GM18870 (cell line): ENCODE data around the gene B4GALT7.
A peak's percentile ranks its signal among the peaks of the same experiment; 100 is the strongest.

Experiments
- ATAC-seq: cut with Tn5 transposase; IDR thresholded peaks from one replicate; pipeline ENCODE4 v1.9.1; 2021; ENCODE audit warnings: moderate library complexity; ENCODE audit not compliant: unreplicated experiment

Gene B4GALT7

GRCh38 chr5:177593511-177593910 lies 6.4 kb upstream of the B4GALT7 start:
- ATAC-seq = no peak

- no peak for ATAC-seq
Measured at GRCh38 chr5:177594071-177594470, 5.9 kb upstream of the B4GALT7 start.

- ATAC-seq = no peak
Measured at GRCh38 chr5:177595026-177595585, 4.8 kb upstream of the B4GALT7 start.

DNA sequence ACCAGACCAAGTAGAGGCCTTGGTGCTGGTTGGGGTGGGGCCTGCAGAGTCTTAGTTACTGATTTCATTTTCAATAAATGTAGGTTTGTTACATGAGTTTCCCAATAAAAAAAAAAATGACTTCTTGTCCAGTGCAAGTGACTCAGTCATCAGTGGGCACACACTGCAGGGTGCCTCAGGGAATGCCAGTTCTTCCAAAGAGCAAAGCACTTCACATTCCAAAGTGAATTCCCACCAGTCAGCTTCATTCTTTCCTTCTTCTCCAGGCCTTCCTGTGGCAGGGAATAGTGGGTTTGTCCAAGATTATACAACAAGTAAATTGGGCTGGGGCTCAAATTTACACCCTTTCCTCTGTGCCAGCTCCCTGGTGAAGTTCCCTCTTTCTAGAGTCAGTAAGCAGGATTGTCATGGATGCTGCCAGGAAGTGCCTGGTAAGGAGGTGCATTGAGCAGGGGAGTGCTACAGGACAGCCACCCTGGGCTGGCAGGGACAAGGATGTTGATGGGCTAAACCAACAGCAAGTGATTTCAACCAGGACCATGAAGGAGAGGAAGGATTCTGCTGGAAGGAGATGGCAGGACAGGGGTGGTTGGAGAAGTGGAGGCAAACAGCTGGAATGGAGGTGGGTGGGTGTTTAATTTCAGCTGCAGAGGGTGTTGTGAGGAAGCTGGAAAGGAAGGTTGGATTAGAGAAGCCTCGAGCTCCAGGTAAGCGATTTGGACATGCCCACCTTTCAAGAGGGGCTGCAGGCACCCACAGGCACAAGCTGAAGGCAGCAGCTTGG lies 3.7 kb upstream of the B4GALT7 start:
- ATAC-seq = no peak

DNA sequence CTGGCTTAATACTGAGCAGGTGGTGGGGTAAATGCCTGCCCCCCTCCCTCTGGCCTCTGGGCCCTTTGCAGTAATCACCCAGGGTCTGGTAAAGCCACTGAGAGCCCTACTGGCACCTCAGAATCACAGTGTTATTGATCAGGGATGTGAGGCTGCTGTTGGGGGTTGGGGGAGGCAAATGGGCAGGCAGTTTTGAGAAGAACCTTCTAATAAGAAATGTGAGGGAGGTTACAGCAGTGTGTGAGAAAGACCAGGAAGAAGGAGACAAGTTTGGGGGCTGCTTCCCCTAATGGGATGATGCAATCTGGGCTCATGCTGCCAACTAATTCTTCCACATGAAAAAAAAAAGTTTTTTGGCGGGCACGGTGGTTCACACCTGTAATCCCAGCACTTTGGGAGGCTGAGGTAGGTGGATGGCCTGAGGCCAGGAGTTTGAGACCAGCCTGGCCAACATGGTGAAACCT lies 3.1 kb upstream of the B4GALT7 start:
- no peak for ATAC-seq

DNA sequence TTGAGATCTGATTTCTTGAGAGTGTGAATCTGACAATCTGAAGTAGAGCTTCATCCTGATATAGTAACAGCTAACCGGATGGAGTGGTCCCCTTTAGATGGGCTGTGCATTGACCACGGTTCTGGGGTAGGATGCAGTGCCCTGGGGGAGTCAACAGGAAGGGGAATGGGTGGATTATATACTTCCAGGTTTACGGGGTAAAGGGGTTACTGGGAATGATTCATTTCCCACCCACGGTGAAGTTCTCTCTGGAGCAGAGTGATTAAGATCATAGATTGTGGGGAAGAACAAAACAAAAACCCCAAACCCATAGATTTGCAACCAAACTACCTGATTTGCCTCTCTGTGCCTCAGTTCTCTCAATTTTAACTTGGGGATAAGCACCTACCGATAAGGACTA lies 1.5 kb upstream of the B4GALT7 start:
- no peak for ATAC-seq

GRCh38 chr5:177600508-177601018 lies 631 bp downstream of the B4GALT7 start:
- peak; percentile 20 for ATAC-seq

DNA sequence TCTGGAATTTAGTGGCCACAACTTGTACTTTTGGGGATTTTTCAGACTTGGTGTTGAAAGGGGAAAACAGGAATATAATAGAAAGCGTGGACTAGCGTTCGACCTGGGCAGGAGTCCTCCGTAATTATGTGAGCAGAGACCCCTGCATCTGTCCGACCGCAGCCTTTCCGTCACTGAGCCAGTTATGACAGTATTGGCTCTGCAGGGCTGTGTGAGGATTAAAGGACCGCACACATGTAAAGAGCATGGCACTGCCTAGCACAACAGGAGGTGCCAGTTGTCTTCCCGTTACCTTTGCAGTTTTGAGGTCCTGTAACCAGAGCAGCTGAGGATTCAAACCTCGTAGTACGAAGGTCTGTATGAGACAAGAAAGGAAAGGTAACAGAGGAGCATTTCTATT lies 1.2 kb downstream of the B4GALT7 start:
- no peak for ATAC-seq

GRCh38 chr5:177601577-177602457 lies 1.9 kb downstream of the B4GALT7 start:
- ATAC-seq = no peak

DNA sequence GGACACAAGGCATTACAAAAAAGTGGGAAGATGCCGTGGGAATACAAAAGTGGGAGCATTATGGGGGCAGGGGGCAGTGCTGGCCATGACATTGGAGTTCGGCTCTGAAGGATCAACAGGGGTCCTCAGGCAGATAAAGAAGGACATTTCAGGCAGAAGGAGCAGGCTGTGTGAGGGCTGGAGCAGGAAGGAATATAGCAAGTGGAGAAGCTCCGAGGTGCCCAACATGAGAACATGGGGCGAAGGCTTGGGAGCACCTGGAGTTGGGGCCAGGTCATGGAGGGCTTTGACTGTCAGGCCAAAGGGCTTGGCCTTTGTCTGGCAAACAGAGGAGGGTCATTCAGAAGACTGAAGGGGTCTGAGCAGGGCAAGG lies 2.5 kb downstream of the B4GALT7 start:
- ATAC-seq = no peak

GRCh38 chr5:177603631-177604030 lies 3.7 kb downstream of the B4GALT7 start:
- no peak for ATAC-seq

DNA sequence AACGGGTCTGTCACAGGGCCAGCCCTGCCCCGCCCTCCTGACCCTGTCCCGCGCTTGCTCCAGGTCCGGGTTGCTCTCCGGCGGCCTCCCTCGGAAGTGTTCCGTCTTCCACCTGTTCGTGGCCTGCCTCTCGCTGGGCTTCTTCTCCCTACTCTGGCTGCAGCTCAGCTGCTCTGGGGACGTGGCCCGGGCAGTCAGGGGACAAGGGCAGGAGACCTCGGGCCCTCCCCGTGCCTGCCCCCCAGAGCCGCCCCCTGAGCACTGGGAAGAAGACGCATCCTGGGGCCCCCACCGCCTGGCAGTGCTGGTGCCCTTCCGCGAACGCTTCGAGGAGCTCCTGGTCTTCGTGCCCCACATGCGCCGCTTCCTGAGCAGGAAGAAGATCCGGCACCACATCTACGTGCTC lies 4.2 kb downstream of the B4GALT7 start:
- ATAC-seq = no peak

DNA sequence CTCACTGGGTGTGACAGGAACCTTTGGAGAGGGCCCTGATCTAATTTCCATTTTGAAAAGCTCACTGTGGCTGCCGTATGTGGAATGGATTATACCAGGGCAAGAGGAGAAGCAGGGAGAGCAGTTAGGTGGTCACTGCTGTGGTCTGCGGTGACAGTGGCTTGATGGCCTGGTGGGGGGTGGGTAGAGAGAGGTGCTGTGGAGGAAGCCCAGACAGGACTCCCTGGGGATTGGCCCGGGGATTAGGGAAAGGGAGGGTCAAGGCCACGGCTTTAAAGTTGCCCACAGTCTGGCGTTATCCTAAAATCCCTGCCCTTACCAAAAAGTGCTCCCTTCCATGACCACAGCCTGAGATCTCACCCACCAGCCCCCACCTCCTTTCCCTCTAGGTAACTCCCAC lies 4.7 kb downstream of the B4GALT7 start:
- ATAC-seq = no peak

DNA sequence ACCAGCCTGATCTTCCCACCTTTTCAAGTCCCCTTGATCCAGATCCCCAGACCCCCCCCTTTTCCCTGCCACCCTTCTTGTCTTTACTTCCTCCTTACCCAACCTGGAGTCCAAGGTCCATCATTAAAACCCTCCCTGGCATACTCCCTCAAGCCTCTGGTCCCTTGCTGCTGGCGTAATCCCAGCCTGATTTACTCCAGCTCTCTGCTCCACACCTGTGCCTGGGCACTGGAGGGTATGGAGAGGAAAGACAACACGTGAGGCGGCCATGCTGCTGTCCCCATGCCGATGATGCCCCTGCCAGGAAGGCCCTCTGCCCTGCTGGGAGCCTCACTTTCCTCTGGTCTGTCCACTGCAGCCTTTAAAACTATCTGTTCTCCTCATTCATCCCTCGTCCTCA lies 5.1 kb downstream of the B4GALT7 start:
- no peak for ATAC-seq

DNA sequence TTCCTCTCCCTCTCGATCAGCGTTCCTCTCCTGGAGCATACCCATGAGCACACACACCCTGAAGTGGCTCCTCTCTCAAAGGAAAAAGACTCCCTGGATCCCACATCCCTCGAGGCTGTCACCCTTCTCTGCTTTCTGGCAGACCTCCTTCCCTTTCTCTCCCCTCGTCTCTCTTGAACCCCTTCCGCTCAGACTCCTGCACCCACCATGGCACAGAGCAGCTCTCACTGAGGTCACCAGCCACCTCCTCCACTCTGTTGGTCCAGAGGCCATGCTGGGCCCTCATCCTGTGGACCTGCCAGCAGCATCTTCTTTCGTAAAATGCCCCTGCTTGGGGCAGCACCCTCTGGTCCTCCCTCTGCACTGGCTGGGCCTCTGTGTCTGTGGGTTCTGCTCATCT lies 5.7 kb downstream of the B4GALT7 start:
- ATAC-seq = no peak

DNA sequence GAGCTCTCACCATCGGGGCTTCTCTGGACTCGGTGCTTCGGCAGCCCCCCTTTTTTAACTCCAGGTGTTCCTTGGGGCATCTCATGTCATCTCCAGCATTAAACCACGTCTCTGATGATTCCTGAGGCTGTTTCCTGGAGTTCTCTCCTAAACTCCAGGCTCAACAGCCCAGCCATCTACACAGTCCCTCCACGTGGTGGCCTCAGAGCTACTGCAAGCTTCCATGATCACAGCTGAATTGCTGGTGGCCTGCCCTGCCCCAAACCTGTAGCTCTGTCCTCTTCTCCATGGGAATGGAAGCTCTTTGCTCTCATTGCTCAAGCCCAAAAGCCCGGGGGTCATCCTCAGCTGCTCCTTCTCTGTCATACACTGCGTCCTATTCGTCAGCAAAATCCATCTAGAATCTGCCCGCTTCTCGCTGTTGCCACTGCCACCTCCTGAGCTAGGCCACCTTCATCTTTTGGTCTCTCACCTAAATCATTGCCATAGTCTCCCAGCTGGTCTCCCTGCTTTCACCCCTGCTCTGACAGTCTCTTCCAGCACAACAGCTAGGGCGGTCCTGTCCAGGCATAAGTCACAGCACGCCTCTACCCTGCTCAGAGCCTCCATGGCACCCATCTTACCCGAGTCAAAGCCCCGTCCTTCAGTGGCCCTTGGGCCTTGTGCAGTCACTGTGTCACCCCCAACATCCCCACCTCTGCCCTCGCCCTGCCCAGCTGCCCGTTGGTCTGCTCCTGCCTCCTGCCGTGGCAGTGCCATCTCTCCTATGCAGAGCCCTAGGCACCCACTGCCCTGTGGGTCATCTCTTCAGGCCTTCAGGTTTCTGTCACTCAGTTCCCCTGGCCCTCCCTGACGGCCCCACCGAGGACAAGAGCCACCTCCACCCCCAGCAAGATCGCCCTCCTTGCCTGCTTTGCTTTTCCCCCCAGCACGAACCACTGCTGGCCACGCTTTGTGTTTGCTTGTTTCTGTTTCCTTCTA lies 6.4 kb downstream of the B4GALT7 start:
- ATAC-seq = no peak

DNA sequence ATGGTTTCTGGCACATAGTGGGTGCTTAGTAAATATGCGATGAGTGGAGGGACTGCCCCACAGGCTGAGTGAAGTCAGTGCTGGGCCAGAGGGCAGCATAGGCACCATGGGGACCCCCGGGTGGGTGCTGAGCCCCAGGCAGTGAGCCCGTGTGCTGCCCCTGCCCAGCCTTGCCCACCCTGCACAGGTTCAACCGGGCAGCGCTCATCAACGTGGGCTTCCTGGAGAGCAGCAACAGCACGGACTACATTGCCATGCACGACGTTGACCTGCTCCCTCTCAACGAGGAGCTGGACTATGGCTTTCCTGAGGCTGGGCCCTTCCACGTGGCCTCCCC lies 7.2 kb downstream of the B4GALT7 start:
- ATAC-seq = no peak

DNA sequence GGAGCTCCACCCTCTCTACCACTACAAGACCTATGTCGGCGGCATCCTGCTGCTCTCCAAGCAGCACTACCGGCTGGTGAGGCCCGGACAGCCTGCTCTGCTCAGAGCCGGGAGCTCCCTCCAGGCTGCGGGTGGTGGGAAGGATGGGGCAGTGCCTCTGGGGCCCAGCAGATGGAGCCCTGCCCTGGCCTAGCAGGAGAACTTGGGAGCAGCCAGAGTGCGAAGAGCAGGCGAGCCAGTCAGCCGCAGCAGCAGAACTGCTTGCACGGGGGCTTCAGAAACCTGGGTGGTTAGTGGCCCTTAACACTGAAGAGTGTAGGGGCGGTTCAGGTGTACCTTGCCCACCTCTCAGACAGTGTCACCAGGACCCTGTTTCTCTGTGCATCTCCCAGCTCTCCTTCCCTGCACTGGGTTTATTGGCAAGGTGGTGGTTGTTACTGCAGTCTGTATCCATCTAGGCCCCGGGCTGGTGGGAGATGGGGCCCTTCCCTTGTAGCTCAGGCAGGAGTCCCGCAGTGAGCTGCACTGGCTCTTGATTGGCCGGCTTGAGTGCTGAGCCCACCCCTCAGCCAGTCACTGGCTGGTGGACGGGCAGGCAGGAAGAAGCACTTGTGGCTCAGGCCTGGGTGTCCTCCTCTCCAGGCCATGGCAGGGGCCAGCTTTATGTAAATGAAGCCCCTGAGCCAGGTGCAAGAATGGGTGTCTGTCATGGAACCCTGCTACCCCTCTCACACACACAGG lies 7.7 kb downstream of the B4GALT7 start:
- ATAC-seq = no peak

- ATAC-seq = no peak
Measured at GRCh38 chr5:177608243-177609075, 8.5 kb downstream of the B4GALT7 start.
